Osteocyte (in vitro differentiated cells): ENCODE measurements around the gene GPS1. TPM values are rescaled to one million over a fixed set of nuclear protein-coding genes. Genes with fewer than 3 reads are reported as not detected.

ENCODE experiments used
- DNase-seq: peaks from one replicate; pipeline ENCODE4 v3.0.0; 2021; ENCODE audit warnings: mixed read lengths; ENCODE audit not compliant: unreplicated experiment; ENCODE audit errors: extremely low spot score
- H3K27ac Mint-ChIP-seq: one replicate; pipeline ENCODE4 v1.8.0; 2021; ENCODE audit warnings: mild to moderate bottlenecking, mixed read lengths; ENCODE audit not compliant: unreplicated experiment
- H3K27me3 Mint-ChIP-seq: one replicate; pipeline ENCODE4 v1.8.0; 2021; ENCODE audit warnings: mixed read lengths; ENCODE audit not compliant: unreplicated experiment
- H3K36me3 Mint-ChIP-seq: one replicate; pipeline ENCODE4 v1.8.0; 2021; ENCODE audit warnings: mixed read lengths; ENCODE audit not compliant: unreplicated experiment
- H3K4me1 Mint-ChIP-seq: one replicate; pipeline ENCODE4 v1.8.0; 2021; ENCODE audit warnings: mixed read lengths; ENCODE audit not compliant: unreplicated experiment
- H3K4me3 Mint-ChIP-seq: one replicate; pipeline ENCODE4 v1.8.0; 2021; ENCODE audit warnings: mild to moderate bottlenecking, moderate library complexity, mixed read lengths; ENCODE audit not compliant: unreplicated experiment
- H3K9me3 Mint-ChIP-seq: one replicate; pipeline ENCODE4 v1.8.0; 2021; ENCODE audit warnings: mixed read lengths; ENCODE audit not compliant: unreplicated experiment
- total RNA-seq: library from RNA; stranded (reverse); gene quantifications from 2 replicates; pipeline ENCODE4 v1.2.1, GENCODE V29; 2021
- TF ChIP-seq, protein P1 (sequence below): fragments of 200-600 bp; sonication (generic); IDR thresholded peaks from 2 replicates; pipeline ENCODE4 v1.5.0; 2021; ENCODE audit warnings: antibody characterized with exemption, mild to moderate bottlenecking, moderate library complexity

Gene GPS1
- total RNA-seq, 1 donor from 2014 or later, result 108 TPM

DNA sequence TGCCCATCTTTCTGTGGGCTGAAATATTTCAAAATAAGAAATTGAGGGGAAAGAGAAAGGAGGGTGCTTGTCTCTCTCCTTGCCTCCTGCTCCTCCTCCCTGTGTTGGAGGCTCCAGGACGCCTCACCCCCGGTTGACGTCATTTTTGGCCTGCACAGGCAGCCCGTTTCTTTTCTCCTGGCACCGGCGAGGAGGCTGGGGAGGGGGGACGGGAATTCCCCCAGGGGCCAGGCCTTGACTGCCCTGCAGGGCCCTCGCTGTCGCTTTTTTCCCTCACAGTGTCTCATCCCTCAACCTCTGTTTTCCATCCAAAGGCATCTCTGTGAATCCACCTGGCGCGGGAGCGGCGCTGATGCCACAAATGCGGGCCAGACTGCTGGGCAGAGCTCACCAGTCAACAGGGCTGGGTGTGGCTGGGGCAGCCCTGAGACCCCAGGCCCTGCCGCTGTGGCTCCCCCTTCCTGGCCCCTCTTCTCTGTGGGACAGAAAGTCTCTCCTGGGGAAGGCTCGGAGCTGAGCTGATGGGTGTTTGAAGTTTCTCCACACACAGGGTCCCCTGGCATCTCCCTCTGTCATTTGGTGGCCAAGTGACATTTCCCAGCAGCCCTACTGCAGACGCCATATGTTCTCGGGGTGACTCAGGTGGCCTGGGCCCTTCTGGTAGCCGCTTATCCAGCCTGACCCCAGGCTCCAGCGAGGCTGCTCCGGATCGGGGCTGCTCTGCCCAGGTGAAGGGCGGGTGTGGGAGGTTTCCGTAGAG, 45.0 kb upstream of the GPS1 start:
- TF ChIP-seq, protein P1, sequence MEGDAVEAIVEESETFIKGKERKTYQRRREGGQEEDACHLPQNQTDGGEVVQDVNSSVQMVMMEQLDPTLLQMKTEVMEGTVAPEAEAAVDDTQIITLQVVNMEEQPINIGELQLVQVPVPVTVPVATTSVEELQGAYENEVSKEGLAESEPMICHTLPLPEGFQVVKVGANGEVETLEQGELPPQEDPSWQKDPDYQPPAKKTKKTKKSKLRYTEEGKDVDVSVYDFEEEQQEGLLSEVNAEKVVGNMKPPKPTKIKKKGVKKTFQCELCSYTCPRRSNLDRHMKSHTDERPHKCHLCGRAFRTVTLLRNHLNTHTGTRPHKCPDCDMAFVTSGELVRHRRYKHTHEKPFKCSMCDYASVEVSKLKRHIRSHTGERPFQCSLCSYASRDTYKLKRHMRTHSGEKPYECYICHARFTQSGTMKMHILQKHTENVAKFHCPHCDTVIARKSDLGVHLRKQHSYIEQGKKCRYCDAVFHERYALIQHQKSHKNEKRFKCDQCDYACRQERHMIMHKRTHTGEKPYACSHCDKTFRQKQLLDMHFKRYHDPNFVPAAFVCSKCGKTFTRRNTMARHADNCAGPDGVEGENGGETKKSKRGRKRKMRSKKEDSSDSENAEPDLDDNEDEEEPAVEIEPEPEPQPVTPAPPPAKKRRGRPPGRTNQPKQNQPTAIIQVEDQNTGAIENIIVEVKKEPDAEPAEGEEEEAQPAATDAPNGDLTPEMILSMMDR, result no peak
- H3K27me3 Mint-ChIP-seq, result no peaks in the 10 kb centered on the region
- no peak overlapping the region for H3K4me3 Mint-ChIP-seq
- H3K4me1 Mint-ChIP-seq, result peaks cover 19% of the 10 kb centered on the region
- H3K27ac Mint-ChIP-seq, result no peak overlapping the region
- no peaks in the 10 kb centered on the region for H3K36me3 Mint-ChIP-seq
- H3K9me3 Mint-ChIP-seq, result no peaks in the 10 kb centered on the region
- no peak for DNase-seq

DNA sequence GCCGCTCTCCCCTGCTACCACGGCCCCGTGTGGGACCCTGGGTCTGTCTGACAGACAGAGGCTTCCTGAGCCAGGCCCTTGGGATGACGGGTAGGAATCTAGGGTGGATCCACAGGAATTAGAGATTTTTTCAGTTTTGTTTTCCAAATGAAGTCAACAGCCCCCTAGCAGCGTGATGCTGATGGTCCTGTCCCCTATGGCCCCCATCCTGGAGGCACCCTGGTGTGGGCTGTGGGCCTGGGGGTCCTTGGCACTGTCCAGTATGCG, 44.5 kb upstream of the GPS1 start:
- no peaks in the 10 kb centered on the region for H3K36me3 Mint-ChIP-seq
- no peak overlapping the region for H3K4me3 Mint-ChIP-seq
- peaks cover 19% of the 10 kb centered on the region for H3K4me1 Mint-ChIP-seq
- no peak for DNase-seq
- no peaks in the 10 kb centered on the region for H3K27me3 Mint-ChIP-seq
- TF ChIP-seq, protein P1, result no peak
- no peaks in the 10 kb centered on the region for H3K9me3 Mint-ChIP-seq
- no peak overlapping the region for H3K27ac Mint-ChIP-seq

DNA sequence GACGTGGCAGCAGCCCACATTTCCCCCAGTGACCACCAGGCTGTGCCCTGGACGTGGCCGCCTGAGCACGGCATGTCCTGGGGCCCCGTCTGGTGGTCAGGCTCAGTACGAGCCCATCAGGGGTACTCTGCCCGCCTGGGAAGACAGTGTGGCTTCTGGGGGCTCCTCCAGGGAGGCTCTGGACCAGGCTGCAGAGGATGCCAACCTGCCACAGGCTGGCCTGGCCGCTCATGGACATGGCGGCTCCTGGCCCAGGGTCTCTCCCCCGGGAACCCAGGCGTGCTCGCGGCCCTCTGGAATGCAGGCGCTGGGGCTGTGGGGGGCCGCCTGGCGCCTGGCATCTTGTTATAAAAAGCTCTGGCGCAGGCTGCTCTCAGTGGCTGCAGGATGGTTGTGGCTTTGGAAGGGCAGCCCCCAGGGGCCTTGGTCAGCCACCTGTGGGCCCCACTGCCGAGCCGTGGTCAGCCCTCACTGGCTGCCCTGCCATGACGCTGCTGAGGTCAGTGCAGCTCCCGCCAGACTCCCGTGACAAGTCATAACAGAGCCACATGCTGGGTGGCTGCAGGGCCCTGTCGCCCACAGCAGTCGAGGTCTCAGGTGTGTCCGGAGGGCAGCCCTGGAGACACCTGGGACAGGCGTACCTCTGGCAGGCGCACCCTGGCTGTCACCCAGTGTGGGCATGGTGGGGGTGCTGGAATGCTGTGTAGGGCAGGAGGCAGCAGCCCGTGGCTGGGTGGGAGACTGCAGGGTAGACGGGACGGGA, 44.0 kb upstream of the GPS1 start:
- Mint-ChIP-seq H3K4me1 (peaks cover 19% of the 10 kb centered on the region), H3K4me3 (no peak overlapping the region), H3K9me3 (no peaks in the 10 kb centered on the region), H3K36me3 (no peaks in the 10 kb centered on the region), H3K27me3 (no peaks in the 10 kb centered on the region), H3K27ac (no peak overlapping the region)
- TF ChIP-seq, protein P1, result no peak
- DNase-seq, result no peak

DNA sequence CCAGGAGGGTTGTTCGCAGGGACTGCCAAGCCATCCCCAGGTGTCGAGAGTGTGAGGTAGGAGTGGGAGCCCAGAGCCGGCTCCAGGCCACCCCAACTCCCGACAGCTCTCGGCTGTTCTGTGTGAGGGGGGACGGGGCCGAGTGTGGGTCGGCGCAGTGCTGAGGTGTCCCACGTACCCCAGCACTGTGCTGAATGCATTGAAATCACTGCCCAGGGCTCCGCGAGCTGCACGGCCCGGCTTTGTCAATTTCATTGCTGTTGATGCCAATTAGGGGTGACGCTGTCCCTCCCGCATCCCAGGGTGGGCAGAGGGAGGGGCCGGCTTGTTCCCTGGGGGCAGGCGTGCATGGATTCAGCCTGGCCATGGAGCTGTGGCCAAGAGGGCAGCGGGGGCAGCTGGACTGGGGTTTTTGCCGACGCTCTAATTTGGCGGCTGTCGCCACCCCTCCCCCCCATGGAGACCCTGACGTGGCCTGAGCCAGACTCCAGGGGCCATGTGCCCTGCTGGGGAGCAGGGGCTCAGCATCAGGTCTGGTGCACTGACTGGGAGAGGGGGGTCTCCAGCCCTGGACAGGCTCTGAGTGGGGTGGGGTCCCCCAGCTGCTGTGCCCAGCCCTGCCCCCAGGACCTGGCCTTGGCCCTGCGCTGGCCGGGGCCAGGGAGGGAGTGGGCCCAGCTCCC, 43.3 kb upstream of the GPS1 start:
- no peaks in the 10 kb centered on the region for H3K27me3 Mint-ChIP-seq
- DNase-seq, result no peak
- TF ChIP-seq, protein P1, result no peak
- H3K4me3 Mint-ChIP-seq, result no peak overlapping the region
- no peaks in the 10 kb centered on the region for H3K36me3 Mint-ChIP-seq
- no peaks in the 10 kb centered on the region for H3K9me3 Mint-ChIP-seq
- H3K27ac Mint-ChIP-seq, result no peak overlapping the region
- peaks cover 18% of the 10 kb centered on the region for H3K4me1 Mint-ChIP-seq

DNA sequence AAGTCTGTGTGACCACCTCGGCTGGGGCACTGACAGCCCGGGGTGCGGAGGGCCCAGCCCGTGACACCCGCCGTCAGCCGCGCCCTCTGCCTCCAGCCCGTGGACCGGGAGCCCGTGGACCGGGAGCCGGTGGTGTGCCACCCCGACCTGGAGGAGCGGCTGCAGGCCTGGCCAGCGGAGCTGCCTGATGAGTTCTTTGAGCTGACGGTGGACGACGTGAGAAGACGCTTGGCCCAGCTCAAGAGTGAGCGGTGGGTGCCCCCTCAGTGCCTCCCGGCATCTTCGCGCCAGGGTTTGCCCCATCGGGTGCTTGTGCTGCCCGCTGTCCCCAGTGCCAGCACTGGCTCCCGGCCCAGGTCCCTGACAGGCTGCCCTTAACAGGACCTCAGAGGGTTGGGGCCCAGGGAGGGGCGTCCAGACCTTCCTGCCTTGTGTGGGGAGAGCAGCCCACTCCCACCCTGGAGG, 42.7 kb upstream of the GPS1 start:
- Mint-ChIP-seq H3K27me3 (no peaks in the 10 kb centered on the region), H3K9me3 (no peaks in the 10 kb centered on the region), H3K36me3 (no peaks in the 10 kb centered on the region), H3K4me3 (no peak overlapping the region), H3K27ac (no peak overlapping the region), H3K4me1 (peaks cover 12% of the 10 kb centered on the region)
- TF ChIP-seq, protein P1, result no peak
- DNase-seq, result no peak
